ENCODE results near the gene PCBP3. TPM values are rescaled to one million over a fixed set of nuclear protein-coding genes. Genes with fewer than 3 reads are reported as not detected.

Gene PCBP3
- total RNA-seq, 1 donor from 2014 or later, result not detected

- no peak for DNase-seq
Observed at GRCh38 chr21:45986316-45987051, 343.0 kb downstream of the PCBP3 start.

- no peak for DNase-seq
Observed at GRCh38 chr21:45987121-45987711, 343.7 kb downstream of the PCBP3 start.

- no peak for DNase-seq
Observed at GRCh38 chr21:45988366-45989347, 345.1 kb downstream of the PCBP3 start.

- no peak for DNase-seq
Observed at GRCh38 chr21:45989355-45990048, 346.0 kb downstream of the PCBP3 start.

- no peak for DNase-seq
Observed at GRCh38 chr21:45990049-45990711, 346.7 kb downstream of the PCBP3 start.

- no peak for DNase-seq
Observed at GRCh38 chr21:45990741-45991605, 347.4 kb downstream of the PCBP3 start.

- DNase-seq, result no peak
Observed at GRCh38 chr21:45991606-45992300, 348.2 kb downstream of the PCBP3 start.

Other genes with a start within 250 kb of the PCBP3 start
- gene COL18A1, start 238.6 kb upstream of the PCBP3 start, total RNA-seq, result 309 and 317 TPM in 2 replicates
- gene SLC19A1, start 101.3 kb upstream of the PCBP3 start, total RNA-seq, result 5.8 and 13.5 TPM in 2 replicates